ENCODE results near the gene ILF2. TPM values are rescaled to one million over a fixed set of nuclear protein-coding genes. Genes with fewer than 3 reads are reported as not detected.

The ILF2 gene
- polyA plus RNA-seq, 4 donors, result 58.1 to 145 (median 109) TPM

GRCh38 chr1:153626477-153626903 lies 44.3 kb downstream of the ILF2 start:
- H3K4me1 ChIP-seq (ENCODE audit: control insufficient read depth in 3 of 3, insufficient read depth in 2 of 3, low read depth in 1 of 3, low read length in 2 of 3), result peaks cover 0 to 51% (median 2%) of the 10 kb centered on the region in 3 donors
- H3K27me3 ChIP-seq (ENCODE audit: control insufficient read depth in 3 of 3, insufficient read depth in 3 of 3, low read length in 3 of 3), result no peaks in the 10 kb centered on the region
- WGBS, 3 donors, result 52 to 69% (median 68%) methylated on average over 3 of the region's 3 CpGs
- DNase-seq, result no peak
- peak overlapping the region; percentile 33 to 56 (median 37) for H3K4me3 ChIP-seq (ENCODE audit: low read depth in 1 of 3, low read length in 3 of 3)
- no peak for FAIRE-seq
- peak overlapping the region in 2 of 3 donors; percentile 80 to 91 for H3K27ac ChIP-seq (ENCODE audit: low read depth in 1 of 3, low read length in 2 of 3)
- no peaks in the 10 kb centered on the region for H3K9me3 ChIP-seq (ENCODE audit: control insufficient read depth in 2 of 2, insufficient read depth in 1 of 2, low read depth in 1 of 2, low read length in 1 of 2)
- peaks cover 0 to 14% (median 0%) of the 10 kb centered on the region in 3 donors for H3K36me3 ChIP-seq (ENCODE audit: control insufficient read depth in 3 of 3, insufficient read depth in 2 of 3, low read depth in 1 of 3, low read length in 3 of 3)

GRCh38 chr1:153624965-153625611 lies 45.7 kb downstream of the ILF2 start:
- Histone ChIP-seq H3K4me3 (ENCODE audit: low read depth in 1 of 3, low read length in 3 of 3) (no peak overlapping the region), H3K9me3 (ENCODE audit: control insufficient read depth in 2 of 2, insufficient read depth in 1 of 2, low read depth in 1 of 2, low read length in 1 of 2) (no peaks in the 10 kb centered on the region), H3K4me1 (ENCODE audit: control insufficient read depth in 3 of 3, insufficient read depth in 2 of 3, low read depth in 1 of 3, low read length in 2 of 3) (peaks cover 0 to 38% (median 0%) of the 10 kb centered on the region in 3 donors), H3K27ac (ENCODE audit: low read depth in 1 of 3, low read length in 2 of 3) (no peak overlapping the region), H3K36me3 (ENCODE audit: control insufficient read depth in 3 of 3, insufficient read depth in 2 of 3, low read depth in 1 of 3, low read length in 3 of 3) (peaks cover 0 to 18% (median 0%) of the 10 kb centered on the region in 3 donors), H3K27me3 (ENCODE audit: control insufficient read depth in 3 of 3, insufficient read depth in 3 of 3, low read length in 3 of 3) (no peaks in the 10 kb centered on the region)
- FAIRE-seq (no peak), DNase-seq (no peak)
- WGBS, 3 donors, result 88 to 92% (median 89%) methylated on average over 10 of the region's 10 CpGs

GRCh38 chr1:153623101-153623500 lies 47.7 kb downstream of the ILF2 start:
- Histone ChIP-seq H3K27ac (ENCODE audit: low read depth in 1 of 3, low read length in 2 of 3) (no peak overlapping the region), H3K9me3 (ENCODE audit: control insufficient read depth in 2 of 2, insufficient read depth in 1 of 2, low read depth in 1 of 2, low read length in 1 of 2) (no peaks in the 10 kb centered on the region), H3K4me3 (ENCODE audit: low read depth in 1 of 3, low read length in 3 of 3) (no peak overlapping the region), H3K4me1 (ENCODE audit: control insufficient read depth in 3 of 3, insufficient read depth in 2 of 3, low read depth in 1 of 3, low read length in 2 of 3) (peaks cover 0 to 21% (median 0%) of the 10 kb centered on the region in 3 donors), H3K36me3 (ENCODE audit: control insufficient read depth in 3 of 3, insufficient read depth in 2 of 3, low read depth in 1 of 3, low read length in 3 of 3) (peaks cover 0 to 27% (median 0%) of the 10 kb centered on the region in 3 donors), H3K27me3 (ENCODE audit: control insufficient read depth in 3 of 3, insufficient read depth in 3 of 3, low read length in 3 of 3) (no peaks in the 10 kb centered on the region)
- WGBS, 3 donors, result 76 to 87% (median 80%) methylated on average over 7 of the region's 7 CpGs
- DNase-seq (no peak), FAIRE-seq (no peak)

GRCh38 chr1:153619171-153619570 lies 51.6 kb downstream of the ILF2 start:
- 95 to 99% (median 96%) methylated on average over 6 of the region's 6 CpGs for WGBS, 3 donors
- Histone ChIP-seq H3K36me3 (ENCODE audit: control insufficient read depth in 3 of 3, insufficient read depth in 2 of 3, low read depth in 1 of 3, low read length in 3 of 3) (peaks cover 0 to 21% (median 0%) of the 10 kb centered on the region in 3 donors), H3K9me3 (ENCODE audit: control insufficient read depth in 2 of 2, insufficient read depth in 1 of 2, low read depth in 1 of 2, low read length in 1 of 2) (no peaks in the 10 kb centered on the region), H3K27ac (ENCODE audit: low read depth in 1 of 3, low read length in 2 of 3) (no peak overlapping the region), H3K4me1 (ENCODE audit: control insufficient read depth in 3 of 3, insufficient read depth in 2 of 3, low read depth in 1 of 3, low read length in 2 of 3) (peaks cover 4 to 34% (median 7%) of the 10 kb centered on the region in 3 donors), H3K4me3 (ENCODE audit: low read depth in 1 of 3, low read length in 3 of 3) (no peak overlapping the region), H3K27me3 (ENCODE audit: control insufficient read depth in 3 of 3, insufficient read depth in 3 of 3, low read length in 3 of 3) (no peaks in the 10 kb centered on the region)
- DNase-seq, result no peak
- FAIRE-seq, result no peak

- Histone ChIP-seq H3K9me3 (ENCODE audit: control insufficient read depth in 2 of 2, insufficient read depth in 1 of 2, low read depth in 1 of 2, low read length in 1 of 2) (no peaks in the 10 kb centered on the region), H3K27me3 (ENCODE audit: control insufficient read depth in 3 of 3, insufficient read depth in 3 of 3, low read length in 3 of 3) (no peaks in the 10 kb centered on the region), H3K36me3 (ENCODE audit: control insufficient read depth in 3 of 3, insufficient read depth in 2 of 3, low read depth in 1 of 3, low read length in 3 of 3) (peaks cover 0 to 21% (median 0%) of the 10 kb centered on the region in 3 donors), H3K27ac (ENCODE audit: low read depth in 1 of 3, low read length in 2 of 3) (peak overlapping the region; percentile 46 to 91 (median 90)), H3K4me1 (ENCODE audit: control insufficient read depth in 3 of 3, insufficient read depth in 2 of 3, low read depth in 1 of 3, low read length in 2 of 3) (peaks cover 4 to 45% (median 10%) of the 10 kb centered on the region in 3 donors), H3K4me3 (ENCODE audit: low read depth in 1 of 3, low read length in 3 of 3) (no peak overlapping the region)
- FAIRE-seq (no peak), DNase-seq (peak; percentile 80 to 82)
- WGBS, 3 donors, result 9 to 51% (median 45%) methylated on average over 6 of the region's 6 CpGs
These were observed 53.1 kb downstream of the ILF2 start for GRCh38 chr1:153617663-153618062.

- Histone ChIP-seq H3K4me3 (ENCODE audit: low read depth in 1 of 3, low read length in 3 of 3) (no peak overlapping the region), H3K9me3 (ENCODE audit: control insufficient read depth in 2 of 2, insufficient read depth in 1 of 2, low read depth in 1 of 2, low read length in 1 of 2) (no peaks in the 10 kb centered on the region), H3K27me3 (ENCODE audit: control insufficient read depth in 3 of 3, insufficient read depth in 3 of 3, low read length in 3 of 3) (no peaks in the 10 kb centered on the region), H3K36me3 (ENCODE audit: control insufficient read depth in 3 of 3, insufficient read depth in 2 of 3, low read depth in 1 of 3, low read length in 3 of 3) (peaks cover 0 to 21% (median 0%) of the 10 kb centered on the region in 3 donors), H3K4me1 (ENCODE audit: control insufficient read depth in 3 of 3, insufficient read depth in 2 of 3, low read depth in 1 of 3, low read length in 2 of 3) (peaks cover 4 to 45% (median 10%) of the 10 kb centered on the region in 3 donors), H3K27ac (ENCODE audit: low read depth in 1 of 3, low read length in 2 of 3) (peak overlapping the region; percentile 86 to 91 (median 90))
- WGBS, 3 donors, result 49 to 59% (median 56%) methylated on average over 5 of the region's 5 CpGs
- DNase-seq (peak in 1 of 2 donors; percentile 49), FAIRE-seq (no peak)
These were observed 53.9 kb downstream of the ILF2 start for GRCh38 chr1:153616917-153617311.

- H3K9me3 ChIP-seq (ENCODE audit: control insufficient read depth in 2 of 2, insufficient read depth in 1 of 2, low read depth in 1 of 2, low read length in 1 of 2), result no peaks in the 10 kb centered on the region
- 28 to 44% (median 42%) methylated on average over 9 to 10 of the region's 10 CpGs for WGBS, 3 donors
- peak within 1 kb of the TSS; percentile 40 to 57 (median 47) for H3K4me3 ChIP-seq (ENCODE audit: low read depth in 1 of 3, low read length in 3 of 3)
- H3K27me3 ChIP-seq (ENCODE audit: control insufficient read depth in 3 of 3, insufficient read depth in 3 of 3, low read length in 3 of 3), result no peaks in the 10 kb centered on the region
- H3K36me3 ChIP-seq (ENCODE audit: control insufficient read depth in 3 of 3, insufficient read depth in 2 of 3, low read depth in 1 of 3, low read length in 3 of 3), result peaks cover 0 to 21% (median 0%) of the 10 kb centered on the region in 3 donors
- no peak for FAIRE-seq
- H3K27ac ChIP-seq (ENCODE audit: low read depth in 1 of 3, low read length in 2 of 3), result peak within 1 kb of the TSS; percentile 86 to 91 (median 90)
- DNase-seq, result peak; percentile 96
- H3K4me1 ChIP-seq (ENCODE audit: control insufficient read depth in 3 of 3, insufficient read depth in 2 of 3, low read depth in 1 of 3, low read length in 2 of 3), result peaks cover 4 to 49% (median 10%) of the 10 kb centered on the region in 3 donors
These were observed 54.5 kb downstream of the ILF2 start, which contains the start of gene S100A14 for GRCh38 chr1:153616144-153616916. Gene S100A14 (minus strand): TSS chr1:153616325. CDS start chr1:153615858, 467 bp downstream.

GRCh38 chr1:153615406-153615805 lies 55.4 kb downstream of the ILF2 start:
- no peak for FAIRE-seq
- Histone ChIP-seq H3K4me1 (ENCODE audit: control insufficient read depth in 3 of 3, insufficient read depth in 2 of 3, low read depth in 1 of 3, low read length in 2 of 3) (peaks cover 4 to 57% (median 10%) of the 10 kb centered on the region in 3 donors), H3K4me3 (ENCODE audit: low read depth in 1 of 3, low read length in 3 of 3) (peak overlapping the region; percentile 40 to 57 (median 47)), H3K27me3 (ENCODE audit: control insufficient read depth in 3 of 3, insufficient read depth in 3 of 3, low read length in 3 of 3) (no peaks in the 10 kb centered on the region), H3K36me3 (ENCODE audit: control insufficient read depth in 3 of 3, insufficient read depth in 2 of 3, low read depth in 1 of 3, low read length in 3 of 3) (peaks cover 0 to 19% (median 0%) of the 10 kb centered on the region in 3 donors), H3K9me3 (ENCODE audit: control insufficient read depth in 2 of 2, insufficient read depth in 1 of 2, low read depth in 1 of 2, low read length in 1 of 2) (no peaks in the 10 kb centered on the region), H3K27ac (ENCODE audit: low read depth in 1 of 3, low read length in 2 of 3) (peak overlapping the region; percentile 50 to 90 (median 86))
- 33 to 78% (median 73%) methylated on average over 2 of the region's 2 CpGs for WGBS, 3 donors
- DNase-seq, result no peak
